ENCODE measurements around the gene ZNF442. TPM values are rescaled to one million over a fixed set of nuclear protein-coding genes. Genes with fewer than 3 reads are reported as not detected.
"Not testable (repeated sequence)": the region's sequence is repeated elsewhere in the genome, so short reads cannot be mapped to it uniquely, and the experiment has no call there.

Gene ZNF442
- 2.3 TPM for total RNA-seq
- long read RNA-seq, partial matches to known transcripts = 0 of 2 reads
- long read RNA-seq, other reads (novel, unspliced or antisense) = 1 of 2 reads

- DNase-seq (peak; percentile 97), ATAC-seq (ENCODE audit: poor library complexity) (peak; percentile 99)
- intact Hi-C loops (cut with DNase I) = loop anchor here (10.0 kb wide), 1 partner anchor 71 kb away; the partner anchor contains the start of gene ZNF44
Measured at GRCh38 chr19:12365236-12366162, at the start of gene ZNF442. TSS of gene ZNF442 (minus strand) at chr19:12365683. CDS start at chr19:12363631, 2,052 bp downstream.

DNA sequence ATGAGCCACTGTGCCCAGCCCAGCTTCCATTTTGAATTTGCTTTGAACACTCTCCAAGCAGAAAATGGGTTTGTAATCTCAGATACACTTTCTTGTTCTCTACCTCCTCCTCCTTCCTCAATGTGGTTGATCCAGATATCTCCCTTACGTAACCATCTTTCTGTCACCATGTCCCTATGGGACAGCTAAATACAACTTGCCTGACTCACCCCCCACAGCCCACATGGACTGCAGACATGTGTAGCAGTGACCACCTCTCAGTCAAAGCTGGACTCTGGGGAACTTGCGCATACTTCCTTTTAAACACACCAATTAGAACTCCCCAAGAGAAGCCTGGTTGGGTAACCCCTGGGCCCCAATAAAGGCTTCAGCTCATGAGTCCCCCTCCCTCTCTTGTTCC is 46.4 kb upstream of the ZNF442 start:
- ATAC-seq (ENCODE audit: poor library complexity) = no peak
- intact Hi-C loops (cut with DNase I) = no loop called here

GRCh38 chr19:12400633-12401502 is 35.4 kb upstream of the ZNF442 start, which contains the start of gene ZNF799:
TSS of gene ZNF799 (minus strand) at chr19:12401271. CDS start at chr19:12401070, 201 bp downstream.
- ATAC-seq (ENCODE audit: poor library complexity) = peak; percentile 99
- intact Hi-C loops (cut with DNase I) = no loop called here
- DNase-seq = peak; percentile 99

More for the DNA sequence above, 46.4 kb upstream of the ZNF442 start:
- DNase-seq = no peak

DNA sequence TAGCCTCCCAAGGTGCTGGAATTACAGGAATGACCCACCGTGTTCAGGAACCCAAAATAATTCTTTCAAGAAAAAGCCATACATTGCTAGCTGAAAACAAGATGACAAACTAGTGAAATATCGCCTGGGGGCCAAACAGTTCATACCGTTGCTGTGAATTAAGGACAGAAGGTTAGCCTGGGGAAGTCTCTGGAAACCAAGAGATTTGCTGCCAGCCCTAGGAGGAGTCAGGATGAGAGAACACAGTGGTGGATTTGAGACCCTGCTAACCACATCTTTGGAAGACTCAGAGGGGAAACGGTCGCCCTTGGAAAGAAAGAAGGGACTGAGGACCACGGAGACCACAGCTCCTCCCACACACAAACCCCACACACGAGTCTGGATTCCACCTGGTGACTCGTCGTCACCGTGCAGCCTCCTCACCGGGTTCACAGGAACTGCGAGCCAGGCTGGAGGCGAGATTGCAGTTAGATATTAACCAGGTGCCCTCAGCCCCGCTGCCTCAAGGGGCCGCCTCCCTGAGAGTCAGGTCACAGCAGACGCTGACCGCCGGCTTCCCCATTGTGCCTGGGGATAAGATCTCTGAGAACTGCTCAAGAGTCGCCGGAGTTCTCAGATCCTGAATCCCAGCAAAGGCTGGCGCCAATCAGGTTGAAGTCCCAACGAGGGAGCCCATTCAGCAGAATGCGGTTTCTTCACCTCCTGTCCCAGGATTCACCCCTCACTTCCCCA is 34.6 kb upstream of the ZNF442 start:
- peak; percentile 28 for ATAC-seq (ENCODE audit: poor library complexity)
- intact Hi-C loops (cut with DNase I) = not testable (repeated sequence)
- peak; percentile 44 for DNase-seq

DNA sequence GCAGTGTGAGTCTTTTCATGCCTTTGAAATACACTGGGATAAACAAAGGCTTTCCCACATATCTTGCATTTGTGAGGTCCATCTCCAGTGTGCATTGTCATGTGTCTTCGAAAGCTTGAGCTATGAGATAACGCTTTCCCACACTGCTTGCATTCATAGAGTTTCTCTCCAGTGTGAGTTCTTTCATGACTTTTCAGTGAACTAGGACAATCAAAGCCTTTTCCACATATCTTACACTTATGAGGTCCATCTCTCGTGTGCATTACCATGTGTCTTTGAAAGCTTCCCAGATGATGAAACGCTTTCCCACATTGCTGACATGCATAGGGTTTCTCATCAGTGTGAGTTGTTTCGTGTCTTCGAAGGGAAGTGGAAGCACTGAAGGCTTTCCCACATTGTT is 25.7 kb upstream of the ZNF442 start:
- DNase-seq; ATAC-seq (ENCODE audit: poor library complexity); intact Hi-C loops (cut with DNase I): not testable (repeated sequence)

DNA sequence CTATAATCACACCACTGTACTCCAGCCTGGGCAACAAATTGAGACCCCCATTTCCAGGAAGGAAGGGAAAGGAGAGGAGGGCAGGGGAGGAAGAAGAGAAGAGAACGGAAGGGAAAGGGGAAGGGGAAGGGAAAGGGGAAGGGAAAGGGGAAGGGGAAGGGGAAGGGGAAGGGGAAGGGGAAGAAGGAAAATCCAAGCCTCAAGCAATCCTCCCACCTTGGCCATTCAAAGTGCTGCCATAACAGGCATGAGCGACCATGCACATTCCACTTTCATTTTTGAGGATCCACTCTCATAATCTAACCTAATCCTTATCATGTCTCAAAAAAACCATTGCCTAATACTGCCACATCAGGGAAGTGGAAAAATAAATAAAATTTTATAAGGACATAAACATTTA is 20.9 kb upstream of the ZNF442 start:
- intact Hi-C loops (cut with DNase I); DNase-seq; ATAC-seq (ENCODE audit: poor library complexity): not testable (repeated sequence)

DNA sequence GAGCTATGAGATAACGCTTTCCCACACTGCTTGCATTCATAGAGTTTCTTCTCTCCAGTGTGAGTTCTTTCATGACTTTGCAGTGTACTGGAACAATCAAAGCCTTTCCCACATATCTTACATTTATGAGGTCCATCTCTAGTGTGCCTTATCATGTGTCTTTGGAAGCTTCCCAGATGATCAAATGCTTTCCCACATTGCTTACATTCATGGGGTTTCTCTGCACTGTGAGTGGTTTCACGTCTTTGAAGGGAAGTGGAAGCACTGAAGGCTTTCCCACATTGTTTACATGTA is 14.9 kb upstream of the ZNF442 start:
- no peak for ATAC-seq (ENCODE audit: poor library complexity)
- DNase-seq = no peak
- intact Hi-C loops (cut with DNase I) = no loop called here

DNA sequence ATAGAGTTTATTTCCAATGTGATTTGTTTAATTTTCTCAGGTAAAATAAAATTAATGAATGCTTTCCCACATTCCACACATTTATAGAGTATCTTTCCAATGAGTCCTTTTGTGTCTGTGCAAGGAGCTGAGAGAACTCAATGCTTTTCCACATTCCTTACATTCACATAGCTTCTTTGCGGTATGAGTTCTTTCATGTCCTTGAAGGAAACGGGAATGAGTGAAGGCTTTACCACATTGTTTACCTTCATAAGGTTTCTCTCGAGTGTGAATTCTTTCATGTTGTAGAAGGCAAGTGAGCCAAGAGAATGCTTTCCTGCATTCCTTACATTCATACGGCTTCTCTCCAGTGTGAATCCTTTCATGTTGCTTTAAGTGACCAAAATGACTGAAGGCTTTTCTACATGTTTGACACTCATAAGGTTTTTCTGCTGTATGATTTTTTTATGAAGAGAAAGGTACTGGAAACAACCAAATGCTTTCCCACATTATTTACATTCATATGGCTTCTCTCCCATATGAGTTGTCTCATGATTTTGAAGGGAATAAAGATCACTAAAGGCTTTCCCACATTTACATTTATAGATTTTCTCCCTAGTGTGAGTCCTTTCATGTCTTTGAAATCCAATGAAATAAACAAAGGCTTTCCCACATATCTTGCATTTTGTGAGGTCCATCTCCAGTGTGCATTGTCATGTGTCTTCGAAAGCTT is 14.4 kb upstream of the ZNF442 start:
- DNase-seq (no peak), ATAC-seq (ENCODE audit: poor library complexity) (no peak)
- intact Hi-C loops (cut with DNase I) = no loop called here

GRCh38 chr19:12374026-12374425 is 8.5 kb upstream of the ZNF442 start:
- ATAC-seq (ENCODE audit: poor library complexity) (no peak), DNase-seq (no peak)
- intact Hi-C loops (cut with DNase I) = no loop called here

DNA sequence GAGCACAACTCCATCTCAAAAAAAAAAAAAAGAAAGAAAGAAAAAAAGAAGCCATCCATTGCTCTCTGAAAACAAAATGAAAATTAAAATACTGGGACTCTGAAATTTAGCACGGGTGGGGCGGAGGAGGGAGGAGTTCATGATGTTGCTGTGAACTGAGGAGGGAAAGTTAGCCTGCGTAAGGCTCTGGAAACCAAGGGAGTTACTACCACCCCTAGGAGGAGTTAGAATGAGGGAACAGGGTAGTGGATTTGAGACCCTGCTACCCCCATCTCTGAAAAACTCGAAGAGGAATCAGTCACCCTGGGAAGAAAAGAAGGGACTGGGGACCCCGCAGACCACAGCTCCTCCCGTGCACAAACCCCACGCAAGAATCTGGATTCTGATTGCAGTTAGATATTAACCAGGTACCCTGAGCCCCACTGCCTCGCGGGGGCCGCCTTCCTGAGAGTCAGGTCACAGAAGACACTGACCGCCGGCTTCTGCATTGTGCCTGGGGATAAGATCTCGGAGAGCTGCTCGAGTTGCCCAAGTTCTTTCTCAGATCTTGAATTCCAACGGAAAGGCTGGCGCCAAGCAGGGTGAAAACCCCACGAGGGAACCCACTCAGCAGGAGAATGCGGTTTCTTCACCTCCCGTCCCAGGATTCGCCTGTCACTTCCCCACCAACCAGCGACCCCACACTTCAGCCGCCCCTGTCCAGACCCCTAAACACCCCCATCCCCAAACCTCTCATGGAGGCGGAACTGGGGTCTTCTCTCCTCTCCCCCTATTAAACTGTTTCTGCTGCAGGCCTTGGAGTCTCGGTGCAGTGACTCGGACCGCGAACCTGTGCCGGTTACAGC is 870 bp downstream of the ZNF442 start:
- peak; percentile 51 for DNase-seq
- peak; percentile 3 for ATAC-seq (ENCODE audit: poor library complexity)
- intact Hi-C loops (cut with DNase I) = loop anchor here (10.0 kb wide), 1 partner anchor 70 kb away; the partner anchor contains the start of gene ZNF44

- intact Hi-C loops (cut with DNase I) = loop anchor here (10.0 kb wide), 1 partner anchor 67 kb away; the partner anchor contains the start of gene ZNF44
- ATAC-seq (ENCODE audit: poor library complexity); DNase-seq: not testable (repeated sequence)
Measured at GRCh38 chr19:12362236-12362635, 3.2 kb downstream of the ZNF442 start.

DNA sequence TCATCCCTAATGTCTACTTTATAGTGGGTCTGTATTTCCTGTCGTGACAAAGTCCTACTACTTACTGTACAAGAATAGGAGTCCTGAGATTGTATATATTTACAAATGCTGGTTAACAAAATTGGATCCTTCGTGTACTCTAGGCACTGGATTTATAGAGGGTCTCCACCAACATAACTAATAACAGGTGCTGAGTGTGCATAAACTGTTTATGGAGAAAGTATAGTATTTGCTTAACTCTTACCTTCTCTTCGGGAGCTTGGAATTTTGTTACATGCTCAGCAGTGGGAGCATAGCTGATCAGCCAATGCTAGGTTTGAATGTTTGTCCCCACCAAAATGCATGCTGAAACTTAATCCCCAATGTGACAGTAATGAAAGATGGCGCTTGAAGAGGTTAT is 12.1 kb downstream of the ZNF442 start:
- DNase-seq (no peak), ATAC-seq (ENCODE audit: poor library complexity) (no peak)
- intact Hi-C loops (cut with DNase I) = no loop called here

- ATAC-seq (ENCODE audit: poor library complexity) = no peak
- intact Hi-C loops (cut with DNase I) = no loop called here
- DNase-seq = no peak
Measured at GRCh38 chr19:12350890-12351197, 14.6 kb downstream of the ZNF442 start.

GRCh38 chr19:12350185-12350889 is 15.1 kb downstream of the ZNF442 start:
- intact Hi-C loops (cut with DNase I) = no loop called here
- ATAC-seq (ENCODE audit: poor library complexity) (no peak), DNase-seq (no peak)

DNA sequence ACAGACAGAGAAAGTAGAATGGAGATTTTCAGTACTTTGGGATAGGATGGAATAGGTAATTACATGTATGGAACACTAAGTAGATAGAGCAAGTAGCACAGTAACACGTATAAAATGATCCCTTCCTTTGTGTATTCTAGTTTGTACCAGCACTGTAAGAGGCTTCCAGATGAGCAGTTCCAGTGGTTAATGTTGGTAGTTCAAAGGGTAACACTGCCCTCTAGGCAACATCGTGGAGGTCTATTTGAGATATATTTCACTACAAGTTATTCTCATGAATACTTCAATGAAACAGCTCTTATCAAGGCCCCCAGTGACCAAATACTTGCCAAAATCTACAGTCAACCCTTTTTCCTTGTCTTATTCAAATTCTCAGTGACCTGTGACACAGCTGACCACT is 18.6 kb downstream of the ZNF442 start:
- no peak for DNase-seq
- no peak for ATAC-seq (ENCODE audit: poor library complexity)
- intact Hi-C loops (cut with DNase I) = no loop called here

DNA sequence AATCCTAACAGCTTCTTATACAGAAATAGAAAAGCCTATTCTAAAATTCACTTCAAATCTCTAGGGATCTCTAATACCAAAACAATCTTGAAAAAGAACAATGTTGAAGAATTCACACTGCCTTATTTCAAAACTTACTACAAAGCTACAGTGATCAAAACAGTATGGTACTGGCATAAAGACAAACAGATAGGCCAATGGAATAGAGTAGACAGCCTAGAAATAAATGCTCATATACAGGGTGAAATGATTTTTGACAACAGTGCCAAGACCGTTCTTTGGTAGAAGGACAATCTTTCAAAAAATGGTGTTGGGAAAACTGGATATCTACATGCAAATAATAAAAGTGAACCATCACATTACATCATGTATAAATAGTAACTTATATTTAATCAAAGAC is 20.3 kb downstream of the ZNF442 start:
- no peak for ATAC-seq (ENCODE audit: poor library complexity)
- no peak for DNase-seq
- intact Hi-C loops (cut with DNase I) = no loop called here
